GM19324 (cell line): Measurements from ENCODE around the gene DLGAP4.

ENCODE experiments used
- ATAC-seq: cut with Tn5 transposase; IDR thresholded peaks from one replicate; pipeline ENCODE4 v1.9.1; 2021; ENCODE audit warnings: mild to moderate bottlenecking, moderate library complexity; ENCODE audit not compliant: unreplicated experiment, low FRiP score

DLGAP4 gene

DNA sequence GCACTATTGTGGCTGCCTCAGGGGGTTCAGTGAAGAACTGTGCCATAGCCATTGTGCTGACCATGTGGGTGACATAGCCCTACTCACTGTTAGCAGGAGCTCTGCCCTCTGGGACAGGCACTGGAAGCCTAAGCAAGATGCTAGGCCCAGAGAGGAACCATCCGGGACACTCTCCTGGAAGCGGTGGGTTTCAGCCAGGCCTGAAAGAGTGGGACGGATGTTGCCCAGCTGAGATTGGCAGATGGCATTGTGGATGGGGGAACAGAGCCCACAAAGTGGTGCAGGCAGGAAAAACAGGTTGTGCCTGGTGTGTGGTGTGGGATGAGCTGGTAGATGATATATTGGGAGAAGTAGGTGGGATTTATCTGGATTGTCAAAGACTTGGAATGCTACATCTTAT is 40.1 kb downstream of the DLGAP4 start:
- ATAC-seq, result no peak

- no peak for ATAC-seq
These were observed 43.4 kb downstream of the DLGAP4 start for GRCh38 chr20:36349384-36350170.

GRCh38 chr20:36350439-36350838 is 44.3 kb downstream of the DLGAP4 start:
- ATAC-seq, result no peak

DNA sequence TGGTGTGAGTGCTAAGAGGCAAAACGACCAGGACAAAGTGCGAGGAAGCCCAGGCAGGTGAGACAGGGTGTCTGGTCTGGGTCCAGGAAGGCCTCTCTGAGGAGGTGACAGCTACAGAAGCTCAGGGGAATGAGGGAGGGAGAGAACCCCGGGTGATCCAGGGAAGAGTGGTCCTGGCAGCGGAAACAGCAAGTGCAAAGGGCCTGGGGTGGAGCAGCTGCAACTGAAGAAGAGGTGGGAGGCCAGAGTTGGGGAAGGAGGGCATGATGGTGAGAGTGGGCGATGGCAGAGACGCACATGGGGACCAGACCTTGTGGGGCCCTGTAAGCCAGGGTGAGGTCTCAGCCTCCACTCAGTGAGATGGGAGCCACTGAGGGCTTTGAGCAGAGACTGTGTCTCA is 45.8 kb downstream of the DLGAP4 start:
- ATAC-seq, result no peak

DNA sequence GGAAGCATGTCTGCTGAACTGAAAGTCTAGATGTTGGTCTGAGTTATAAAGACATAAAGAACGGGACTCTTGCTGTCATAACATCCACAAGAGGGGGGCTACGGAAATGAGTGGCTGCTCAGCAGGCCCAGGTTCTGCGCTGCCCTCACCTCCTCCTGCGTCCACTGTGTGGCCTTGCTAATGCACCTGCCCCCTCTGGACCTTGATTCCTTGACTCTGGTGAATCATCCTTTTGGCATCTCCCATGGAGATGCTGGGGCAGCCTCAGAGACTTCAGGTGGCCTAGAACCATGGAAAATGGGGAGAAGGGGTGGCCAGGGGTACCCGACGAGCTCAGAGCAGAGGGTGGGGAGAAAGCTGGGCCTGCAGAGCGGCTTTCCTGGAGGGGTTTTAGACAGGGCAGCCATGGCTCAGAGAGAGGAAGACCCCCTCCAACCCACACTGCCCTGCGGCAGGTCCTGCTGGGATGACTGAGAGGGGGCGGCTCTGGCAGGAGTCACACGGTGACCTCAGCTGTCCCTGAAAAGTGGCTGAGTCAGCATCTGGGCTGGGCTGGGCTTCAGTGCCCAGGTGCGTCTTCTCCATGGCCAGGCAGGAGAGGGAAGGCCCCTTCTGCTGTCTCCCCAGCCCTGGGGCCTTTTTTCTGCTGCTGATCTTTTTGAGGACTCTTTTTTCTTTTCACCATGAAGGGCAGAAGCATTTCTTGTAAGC is 46.9 kb downstream of the DLGAP4 start:
- no peak for ATAC-seq

DNA sequence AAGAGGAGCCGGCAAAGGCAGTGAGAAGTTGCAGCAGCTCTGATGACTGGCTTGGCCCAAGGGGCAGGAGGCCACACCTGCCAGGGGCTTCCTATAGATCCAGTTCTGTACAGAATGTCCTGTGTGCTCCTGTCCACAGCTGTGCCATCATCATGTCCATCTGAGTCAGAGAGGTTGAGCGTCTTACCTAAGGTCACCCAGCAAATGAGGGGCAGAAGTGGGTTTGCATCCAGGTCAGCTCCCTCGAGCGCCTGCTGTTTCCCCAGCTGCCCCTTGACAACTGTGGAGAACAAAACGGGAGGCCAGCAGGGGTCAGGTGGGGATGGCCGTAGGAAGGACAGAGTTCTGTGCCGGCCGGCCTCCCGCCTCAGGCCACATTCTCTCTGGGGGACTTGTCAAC is 47.6 kb downstream of the DLGAP4 start:
- no peak for ATAC-seq

GRCh38 chr20:36355469-36356171 is 49.5 kb downstream of the DLGAP4 start:
- ATAC-seq, result no peak

DNA sequence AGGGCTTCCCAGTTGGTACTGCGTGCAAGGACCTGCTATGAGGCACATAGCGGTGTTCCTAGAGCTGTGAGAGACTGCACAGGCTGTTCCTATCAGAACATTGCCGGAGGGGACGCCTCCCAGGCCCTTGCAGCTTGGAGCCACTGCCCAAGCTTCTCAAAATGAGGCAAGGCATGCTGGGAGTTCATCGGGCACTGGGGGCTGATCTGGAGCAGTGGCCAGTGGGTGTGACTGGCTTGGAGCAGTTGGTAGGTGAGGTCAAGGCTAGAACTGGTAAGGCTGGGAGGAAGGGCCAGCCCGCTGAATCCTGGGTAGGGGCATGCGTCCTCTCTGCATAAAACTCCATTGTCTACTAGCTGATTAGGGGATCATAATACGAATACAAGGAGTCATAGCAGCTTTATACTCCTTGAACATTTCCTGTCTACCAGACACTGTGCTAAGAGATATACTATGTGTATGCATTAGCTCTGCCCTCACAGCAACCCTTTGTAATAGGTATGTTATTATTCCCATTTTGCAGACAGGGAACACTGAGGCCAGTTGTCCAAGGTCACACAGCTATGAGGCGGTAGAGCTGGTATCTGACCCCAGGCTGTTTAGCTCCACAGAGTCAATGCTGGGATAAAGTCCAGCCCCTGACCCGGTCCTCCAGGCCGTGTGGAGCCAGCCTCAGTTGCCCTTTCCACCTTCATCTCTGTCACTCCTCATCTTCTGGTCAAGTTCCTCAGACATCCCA is 53.7 kb downstream of the DLGAP4 start:
- no peak for ATAC-seq

GRCh38 chr20:36360429-36360828 is 54.3 kb downstream of the DLGAP4 start:
- no peak for ATAC-seq

DNA sequence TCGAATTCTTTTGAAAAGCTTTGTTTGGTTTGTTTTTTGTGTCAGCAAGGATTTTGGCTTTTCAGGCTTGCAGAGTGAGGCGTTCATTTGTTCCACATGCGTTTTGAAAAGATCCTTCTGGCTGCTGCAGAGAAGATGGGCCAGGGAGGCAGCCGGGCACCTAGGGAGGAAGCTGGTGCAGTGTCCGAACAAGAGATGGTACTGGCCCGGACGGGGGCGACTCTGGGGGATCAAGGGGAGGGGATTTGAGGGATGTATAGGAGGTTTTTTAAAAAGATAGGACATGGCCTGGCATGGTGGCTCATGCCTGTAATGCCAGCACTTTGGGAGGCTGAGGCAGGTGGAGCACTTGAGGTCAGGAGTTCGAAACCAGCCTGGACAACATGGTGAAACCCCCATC is 55.3 kb downstream of the DLGAP4 start:
- ATAC-seq, result no peak

DNA sequence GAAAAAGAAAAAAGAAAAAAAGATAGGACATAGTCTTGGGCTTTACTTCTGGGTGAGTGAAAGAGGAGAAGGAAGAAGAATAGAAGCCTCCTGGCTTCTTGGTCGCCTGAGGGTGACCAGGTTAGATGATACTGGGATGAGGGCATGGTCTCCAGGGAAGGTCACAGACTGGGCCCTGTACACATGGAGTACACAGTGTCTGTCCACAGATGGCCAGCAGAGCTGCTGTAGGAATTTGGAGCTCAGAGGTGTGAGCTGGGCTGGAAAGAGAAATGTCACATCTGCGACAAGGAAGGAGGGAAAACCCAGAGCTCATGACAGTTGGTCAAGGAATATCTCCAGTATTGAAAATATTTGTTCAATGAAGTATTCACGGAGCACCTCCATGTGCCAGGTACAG is 56.1 kb downstream of the DLGAP4 start:
- ATAC-seq, result no peak

GRCh38 chr20:36362978-36363713 is 57.0 kb downstream of the DLGAP4 start:
- no peak for ATAC-seq

GRCh38 chr20:36364506-36364905 is 58.4 kb downstream of the DLGAP4 start:
- no peak for ATAC-seq

DNA sequence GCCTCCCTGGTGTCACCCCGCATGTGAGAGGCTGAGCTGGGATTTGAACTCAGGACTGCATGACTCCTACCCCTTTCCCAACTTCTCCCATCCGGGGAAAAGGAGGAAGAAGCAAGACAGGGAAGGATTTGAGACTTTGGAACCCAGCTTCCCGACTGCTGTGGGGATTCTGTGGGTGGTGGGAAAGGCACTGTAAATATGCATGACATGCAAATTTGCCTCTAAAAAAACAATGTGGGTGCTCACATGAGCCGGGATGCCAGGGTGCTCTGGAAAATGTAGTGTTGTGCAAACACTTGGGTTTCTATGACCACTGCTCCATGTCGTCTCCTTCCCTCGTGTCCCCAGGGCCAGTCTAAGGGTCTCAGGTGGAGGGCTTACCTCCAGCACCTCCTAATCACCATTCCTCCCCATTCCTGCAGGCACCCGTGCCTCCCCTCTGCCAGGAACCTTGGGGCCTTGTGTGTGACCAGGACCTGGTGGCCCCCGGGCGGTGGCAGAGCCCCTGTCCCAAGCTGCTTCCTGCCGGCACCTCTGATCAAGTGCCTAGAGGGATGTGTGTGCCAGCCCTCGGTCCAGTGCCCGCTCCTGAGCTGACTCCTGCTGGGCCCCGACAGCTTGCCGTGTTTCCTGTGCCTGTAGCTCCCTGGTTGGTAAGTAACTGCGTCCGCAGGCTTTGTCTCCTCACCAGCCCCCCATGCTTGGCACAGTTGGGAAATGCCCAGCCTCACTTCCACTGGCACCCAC is 60.7 kb downstream of the DLGAP4 start:
- ATAC-seq, result no peak

DNA sequence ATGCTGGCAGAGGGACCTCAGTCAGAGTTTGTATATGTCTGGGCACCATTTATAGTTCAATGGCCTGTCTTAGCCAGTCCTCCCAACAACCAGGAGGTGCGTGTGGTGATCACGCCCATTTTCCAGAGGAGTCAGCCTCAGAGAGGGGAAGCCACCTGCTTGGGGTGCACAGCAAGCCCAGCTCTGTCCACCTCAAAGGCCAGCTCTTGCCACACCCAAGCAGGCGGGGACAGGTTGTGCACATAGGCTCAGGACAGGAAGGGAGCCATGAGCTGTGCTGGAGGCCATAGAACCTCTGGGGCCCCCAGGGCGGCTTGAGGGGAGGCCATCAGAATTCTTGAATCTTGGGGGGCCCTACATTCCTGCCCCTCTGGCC is 61.2 kb downstream of the DLGAP4 start:
- ATAC-seq, result no peak

- no peak for ATAC-seq
These were observed 62.0 kb downstream of the DLGAP4 start for GRCh38 chr20:36367907-36368799.

DNA sequence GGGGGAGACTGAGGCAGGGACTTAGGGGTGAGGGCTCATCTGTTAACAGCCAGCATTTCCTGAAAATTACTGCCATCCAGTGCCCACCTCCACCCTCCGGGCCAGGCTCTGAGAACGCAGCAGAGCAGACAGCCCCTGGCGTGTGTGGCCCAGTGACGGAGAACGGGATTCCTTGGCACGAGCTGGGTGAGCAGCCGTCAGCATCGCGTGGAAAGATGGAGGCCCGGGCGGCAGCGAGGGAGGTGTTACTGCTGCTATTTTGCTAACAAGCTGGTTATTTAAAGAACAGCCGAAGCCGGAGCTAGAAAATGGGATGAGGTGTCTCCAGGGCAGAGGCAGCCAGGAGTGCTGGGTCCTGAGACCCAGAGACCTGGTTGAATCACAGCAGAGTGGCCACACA is 62.7 kb downstream of the DLGAP4 start:
- ATAC-seq, result no peak

DNA sequence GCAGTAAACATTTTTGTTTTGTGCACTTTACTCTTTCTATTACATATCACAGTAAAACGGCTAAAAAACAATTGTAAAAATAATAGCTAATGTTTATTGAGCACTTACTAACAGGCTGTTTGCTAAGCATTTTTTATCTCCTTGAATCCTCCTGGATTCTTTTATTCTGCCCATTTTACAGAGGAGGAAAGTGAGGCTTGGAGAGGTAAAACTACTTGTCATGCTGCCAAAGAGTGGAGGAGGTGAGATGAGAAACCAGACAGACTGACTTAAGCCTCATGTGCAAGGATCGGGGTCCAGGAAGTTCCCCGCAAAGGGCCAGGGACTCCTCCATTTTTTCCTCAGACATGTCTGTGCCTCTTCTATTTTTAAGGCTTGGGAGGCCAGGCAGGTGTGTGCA is 63.6 kb downstream of the DLGAP4 start:
- ATAC-seq, result no peak
